ENCODE measurements around the gene DNAJB6.

Gene DNAJB6

DNA sequence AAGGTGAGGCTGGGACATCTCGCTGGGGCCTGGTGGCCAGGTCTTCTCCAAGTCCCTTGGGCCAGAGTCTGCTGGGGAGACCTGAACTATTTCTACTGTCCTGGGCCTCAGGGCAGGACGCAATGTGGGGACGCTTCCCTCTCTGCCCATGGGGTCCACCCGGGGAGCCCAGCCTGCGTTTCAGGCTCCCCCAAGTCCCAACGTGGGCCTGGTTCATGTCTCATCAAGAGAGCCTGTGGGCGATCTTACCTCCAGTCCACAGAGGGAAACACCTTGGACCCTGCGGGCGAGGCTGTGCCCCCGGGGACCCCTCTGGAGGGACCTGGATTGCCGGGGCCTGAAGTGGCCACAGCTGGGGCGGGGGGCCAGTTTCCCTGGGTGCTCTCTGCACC is 91.7 kb downstream of the DNAJB6 start:
- H3K4me3 ChIP-seq (ENCODE audit: low read depth, low read length), result no peak overlapping the region
- TF ChIP-seq, protein P1, sequence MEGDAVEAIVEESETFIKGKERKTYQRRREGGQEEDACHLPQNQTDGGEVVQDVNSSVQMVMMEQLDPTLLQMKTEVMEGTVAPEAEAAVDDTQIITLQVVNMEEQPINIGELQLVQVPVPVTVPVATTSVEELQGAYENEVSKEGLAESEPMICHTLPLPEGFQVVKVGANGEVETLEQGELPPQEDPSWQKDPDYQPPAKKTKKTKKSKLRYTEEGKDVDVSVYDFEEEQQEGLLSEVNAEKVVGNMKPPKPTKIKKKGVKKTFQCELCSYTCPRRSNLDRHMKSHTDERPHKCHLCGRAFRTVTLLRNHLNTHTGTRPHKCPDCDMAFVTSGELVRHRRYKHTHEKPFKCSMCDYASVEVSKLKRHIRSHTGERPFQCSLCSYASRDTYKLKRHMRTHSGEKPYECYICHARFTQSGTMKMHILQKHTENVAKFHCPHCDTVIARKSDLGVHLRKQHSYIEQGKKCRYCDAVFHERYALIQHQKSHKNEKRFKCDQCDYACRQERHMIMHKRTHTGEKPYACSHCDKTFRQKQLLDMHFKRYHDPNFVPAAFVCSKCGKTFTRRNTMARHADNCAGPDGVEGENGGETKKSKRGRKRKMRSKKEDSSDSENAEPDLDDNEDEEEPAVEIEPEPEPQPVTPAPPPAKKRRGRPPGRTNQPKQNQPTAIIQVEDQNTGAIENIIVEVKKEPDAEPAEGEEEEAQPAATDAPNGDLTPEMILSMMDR (IDR thresholded peaks at IDR 0.05; ENCODE audit: low read depth, low read length), result no peak
- in situ Hi-C loops (cut with HindIII; ENCODE audit: low sequenced_read_pairs), result no loop called here
- DNase-seq (ENCODE audit: low read depth, low spot score), result no peak

DNA sequence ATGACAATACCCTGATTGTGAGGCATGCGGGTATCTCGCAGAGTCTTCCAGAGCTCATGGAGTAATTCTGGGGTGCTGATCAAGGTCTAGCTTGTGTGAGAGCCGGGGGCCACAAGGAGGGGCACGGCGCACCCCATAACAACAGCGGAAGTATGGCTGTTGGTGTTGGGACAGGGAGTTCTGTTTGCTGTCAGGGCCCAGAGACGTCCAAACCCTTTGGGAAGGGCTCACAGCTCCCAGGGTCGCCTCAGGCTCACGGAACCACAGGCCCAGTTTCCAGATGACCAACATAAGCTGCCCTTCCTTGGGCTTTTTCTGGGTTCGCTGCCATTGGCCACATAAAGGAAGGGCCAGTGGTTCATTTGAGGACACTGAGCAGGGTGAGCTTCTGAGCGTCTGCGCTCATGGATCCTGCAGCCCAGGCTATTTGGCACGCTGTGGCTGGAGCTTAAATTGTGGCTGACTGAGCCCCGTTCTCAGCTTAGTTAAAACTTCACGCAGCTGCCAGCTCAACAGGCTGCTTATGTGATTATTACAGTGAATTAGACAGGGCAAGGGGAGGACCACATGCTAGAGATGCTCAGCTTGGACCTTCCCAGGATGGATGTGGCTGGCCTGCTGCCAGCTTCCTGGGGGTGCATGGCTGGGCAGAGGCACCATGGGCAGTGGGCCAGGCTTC is 92.3 kb downstream of the DNAJB6 start:
- in situ Hi-C loops (cut with HindIII; ENCODE audit: low sequenced_read_pairs), result no loop called here

DNA sequence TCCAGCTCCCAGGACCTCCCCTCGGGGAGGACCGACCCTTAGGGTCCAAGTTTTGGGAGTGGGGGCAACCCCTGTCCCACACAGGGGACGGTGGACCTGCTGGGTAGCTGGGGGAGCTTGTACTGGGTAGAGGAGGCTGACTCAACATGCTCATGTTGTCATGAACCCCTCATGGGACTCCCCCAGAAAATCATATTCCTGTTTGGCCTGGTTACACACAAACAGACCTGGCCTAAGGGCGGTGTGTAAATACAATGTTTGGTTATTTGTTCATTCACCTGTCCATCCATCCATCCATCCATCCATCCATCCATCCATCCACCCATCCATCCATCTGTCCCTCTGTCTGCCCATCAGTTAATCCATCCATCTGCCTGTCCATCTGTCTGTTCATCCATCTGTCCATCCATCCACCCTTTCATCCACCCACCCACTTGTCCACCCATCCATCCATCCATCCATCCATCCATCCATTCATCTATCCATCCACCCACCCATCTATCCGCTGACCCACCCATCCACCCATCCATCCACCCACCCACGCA is 92.9 kb downstream of the DNAJB6 start:
- H3K4me3 ChIP-seq (ENCODE audit: low read depth, low read length), result no peak overlapping the region
- no peak for DNase-seq (ENCODE audit: low read depth, low spot score)
- in situ Hi-C loops (cut with HindIII; ENCODE audit: low sequenced_read_pairs), result no loop called here
- TF ChIP-seq, protein P1 (IDR thresholded peaks at IDR 0.05; ENCODE audit: low read depth, low read length), result no peak

More for the DNA sequence above, 92.3 kb downstream of the DNAJB6 start:
- H3K4me3 ChIP-seq (ENCODE audit: low read depth, low read length), result no peak overlapping the region
- TF ChIP-seq, protein P1 (IDR thresholded peaks at IDR 0.05; ENCODE audit: low read depth, low read length), result no peak
- DNase-seq (ENCODE audit: low read depth, low spot score), result no peak

DNA sequence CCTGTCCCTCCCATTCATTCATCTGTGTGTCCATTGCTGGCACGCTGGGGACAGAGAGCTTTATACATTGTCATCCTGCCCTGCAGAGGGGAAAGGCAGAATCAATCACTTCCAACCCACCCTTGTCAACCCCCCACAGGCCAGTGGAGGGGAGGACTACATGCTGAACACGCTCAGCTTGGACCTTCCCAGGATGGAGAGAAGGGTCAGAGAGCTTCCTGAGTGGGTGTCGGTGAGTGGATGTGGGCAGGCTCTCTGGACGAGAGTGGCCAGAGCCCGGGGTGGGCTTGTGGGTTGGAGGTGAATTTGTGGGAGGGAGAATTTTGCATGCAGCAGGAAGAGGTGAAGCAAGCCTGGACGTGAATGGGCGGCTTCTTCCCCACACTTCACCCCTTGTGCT is 93.9 kb downstream of the DNAJB6 start:
- in situ Hi-C loops (cut with HindIII; ENCODE audit: low sequenced_read_pairs), result no loop called here
- H3K4me3 ChIP-seq (ENCODE audit: low read depth, low read length), result no peak overlapping the region
- TF ChIP-seq, protein P1 (IDR thresholded peaks at IDR 0.05; ENCODE audit: low read depth, low read length), result no peak
- DNase-seq (ENCODE audit: low read depth, low spot score), result no peak

DNA sequence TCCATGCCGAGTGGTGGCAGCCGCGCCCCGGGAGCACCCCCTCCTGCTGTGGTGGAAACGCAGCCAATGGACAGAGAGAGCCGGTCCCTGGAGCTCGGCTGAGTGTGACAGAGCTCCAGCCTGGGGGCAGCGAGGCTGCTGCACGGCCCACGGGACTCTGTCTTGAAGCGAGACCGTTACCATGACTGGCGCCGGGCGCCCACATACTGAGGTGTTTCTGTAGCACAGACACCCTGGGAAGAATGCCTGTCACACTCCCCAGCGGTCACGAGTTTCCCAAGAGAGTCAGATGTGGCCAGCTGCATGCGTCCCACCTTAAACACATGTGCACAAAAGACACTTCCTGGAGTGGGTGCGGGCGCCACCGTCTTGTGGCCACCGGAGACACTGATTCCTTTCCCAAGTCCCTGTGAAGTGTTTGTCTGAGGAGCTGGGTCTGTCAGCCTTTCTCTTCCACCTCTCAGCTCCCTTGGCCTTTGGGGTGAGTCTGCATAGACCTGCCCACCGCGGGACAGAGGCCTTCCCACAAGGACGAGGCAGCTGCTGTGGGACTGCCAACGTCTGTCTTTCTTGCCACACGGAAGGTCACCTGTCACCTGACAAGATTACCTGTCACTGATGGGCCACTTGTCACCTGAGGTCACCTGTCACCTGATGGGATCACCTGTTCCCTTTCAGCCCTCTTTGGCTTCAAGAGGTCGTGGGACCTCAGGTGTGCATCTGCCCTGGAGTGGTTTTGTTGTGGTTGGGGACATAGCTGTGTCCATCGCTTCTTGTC is 94.6 kb downstream of the DNAJB6 start:
- in situ Hi-C loops (cut with HindIII; ENCODE audit: low sequenced_read_pairs), result no loop called here
- TF ChIP-seq, protein P1 (IDR thresholded peaks at IDR 0.05; ENCODE audit: low read depth, low read length), result no peak
- DNase-seq (ENCODE audit: low read depth, low spot score), result no peak
- no peak overlapping the region for H3K4me3 ChIP-seq (ENCODE audit: low read depth, low read length)

DNA sequence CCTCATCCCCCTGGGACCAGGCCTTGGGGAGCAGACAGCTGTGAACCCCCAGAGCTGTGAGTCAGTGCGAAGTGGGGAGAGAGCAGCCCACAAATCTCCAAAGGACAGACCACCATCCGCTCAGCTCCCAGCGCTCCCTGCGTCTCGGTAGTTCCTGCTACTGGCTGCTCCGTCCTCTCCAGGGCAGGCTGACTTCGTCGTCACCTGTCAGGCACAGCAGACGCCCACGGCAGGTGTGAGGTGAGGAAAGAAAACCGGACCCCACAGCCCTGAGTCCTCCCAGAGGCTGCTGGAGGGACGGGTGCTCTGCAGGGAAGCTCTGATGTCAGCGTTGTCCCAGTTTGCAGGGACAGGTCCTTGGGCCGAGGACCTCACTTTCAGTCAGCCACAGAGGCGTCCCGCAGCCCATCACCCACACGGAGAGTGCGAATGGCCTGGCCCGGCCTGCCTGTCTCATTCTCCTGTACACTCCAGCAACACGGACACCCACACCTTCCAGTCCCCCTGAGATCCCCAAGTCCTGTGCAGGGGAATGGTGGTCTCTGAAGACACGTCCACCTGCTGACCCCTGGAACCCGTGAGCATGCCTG is 95.2 kb downstream of the DNAJB6 start:
- no peak overlapping the region for H3K4me3 ChIP-seq (ENCODE audit: low read depth, low read length)

More for the DNA sequence above, 95.2 kb downstream of the DNAJB6 start:
- DNase-seq (ENCODE audit: low read depth, low spot score), result no peak
- TF ChIP-seq, protein P1 (IDR thresholded peaks at IDR 0.05; ENCODE audit: low read depth, low read length), result no peak
- in situ Hi-C loops (cut with HindIII; ENCODE audit: low sequenced_read_pairs), result no loop called here
